Psoas muscle (tissue), 8 donors: Measurements from ENCODE around the gene PPP1CC. TPM values are rescaled to one million over a fixed set of nuclear protein-coding genes. Genes with fewer than 3 reads are reported as not detected.

Experiments used
- ATAC-seq, 4 donors: fragments of 200-7000 bp; cut with Tn5 transposase; one replicate each; pipeline ENCODE4 v1.9.1; 2020; ENCODE audit warnings: moderate library complexity in 3 of 4, mild to moderate bottlenecking in 2 of 4
- DNase-seq, 2 donors: peaks; one replicate each; pipeline ENCODE4 v3.0.0-alpha.2; 2020
- H3K27ac ChIP-seq: fragments of 200-600 bp; one replicate; pipeline ENCODE4 v1.8.0; 2022
- H3K27me3 ChIP-seq, 3 donors: fragments of 200-600 bp in 1 of 3; one replicate each; pipeline versions ENCODE4 v1.6.1 to v1.8.0; 2013 to 2022; ENCODE audit warnings: low read length in 2 of 3, mild to moderate bottlenecking in 2 of 3, moderate library complexity in 1 of 3; ENCODE audit not compliant: insufficient read depth in 3 of 3
- H3K36me3 ChIP-seq, 2 donors: fragments of 200-600 bp in 1 of 2; one replicate each; pipeline versions ENCODE4 v1.6.1 to v1.8.0; 2013 to 2022; ENCODE audit warnings: low read depth in 1 of 2, mild to moderate bottlenecking in 1 of 2, moderate library complexity in 1 of 2; ENCODE audit not compliant: insufficient read depth in 1 of 2
- H3K4me1 ChIP-seq: fragments of 200-600 bp; one replicate; pipeline ENCODE4 v1.8.0; 2022
- H3K4me3 ChIP-seq: fragments of 200-600 bp; one replicate; pipeline ENCODE4 v1.8.0; 2022; ENCODE audit warnings: mild to moderate bottlenecking
- H3K9me3 ChIP-seq: fragments of 200-600 bp; one replicate; pipeline ENCODE4 v1.8.0; 2022
- CTCF ChIP-seq: fragments of 200-600 bp; IDR thresholded peaks from one replicate; pipeline ENCODE4 v1.8.0; 2022; ENCODE audit warnings: antibody characterized with exemption
- WGBS, 3 donors: extraction: QIAGEN DNeasy Blood & Tissue Kit; methylation state at CpG; one replicate each; pipeline versions ENCODE4 v1.1.6 to v1.1.7; 2013; 5-methylcytosine and 5-hydroxymethylcytosine counted together
- intact Hi-C, 2 donors: fragments of 100-400 bp; cut with DNase I; formaldehyde crosslinking; loops; one replicate each; pipeline versions ENCODE4 v1.11.0 to v1.14.2; 2022
- polyA plus RNA-seq, 3 donors: library from polyadenylated mRNA; stranded (reverse); fragments of 200-250 nt; gene quantifications; one replicate each; pipeline ENCODE4 v1.2.3, GENCODE V29; 2013
- total RNA-seq, 4 donors: library from RNA; stranded (reverse); fragmentation: NEBNext Ultra II Directional in 2 of 4; extraction: Animal tissue kit (Norgen Biotek cat#: 25700) in 2 of 4; gene quantifications; one replicate each; pipeline versions ENCODE4 v1.2.1 to v1.2.4, GENCODE V29; 2021 to 2023
- donor health status: healthy with polysubstance abuse.
- donor health status: DM: no; HTN: no; CAD: no; lungs with moderate emphysema.
- donor health status: Bipolar disorder and iron deficiency.
- donor health status: healthy.
- donor health status: DM: yes; HTN: yes; CAD: no.
- donor health status: DM: no; HTN: no; CAD: no.
- donor health status: DM: no; HTN: no; CAD: no.
- donor health status: DM: yes; HTN: yes; CAD: no.

Gene PPP1CC
- total and polyA plus RNA-seq, 7 donors: 82.5 to 222 (median 129) TPM

- H3K36me3 ChIP-seq: peaks cover 8 to 96% of the 10 kb centered on the region in 2 donors
- no peaks in the 10 kb centered on the region for H3K27me3 ChIP-seq
- TF ChIP-seq CTCF: no peak
- no peak for ATAC-seq
- no peaks in the 10 kb centered on the region for H3K9me3 ChIP-seq
- H3K4me3 ChIP-seq: no peak overlapping the region
- intact Hi-C loops: no loop called here
- no peak overlapping the region for H3K27ac ChIP-seq
- no peak for DNase-seq
- H3K4me1 ChIP-seq: no peaks in the 10 kb centered on the region
Measured at GRCh38 chr12:110720516-110720915, 22.2 kb downstream of the PPP1CC start.

- WGBS, 3 donors: 91 to 94% (median 92%) methylated on average over 7 of the region's 7 CpGs
- Histone ChIP-seq H3K27me3 (no peaks in the 10 kb centered on the region), H3K4me1 (no peaks in the 10 kb centered on the region), H3K27ac (no peak overlapping the region), H3K36me3 (peaks cover 3 to 75% of the 10 kb centered on the region in 2 donors), H3K9me3 (no peaks in the 10 kb centered on the region), H3K4me3 (no peak overlapping the region)
- intact Hi-C loops: no loop called here
- TF ChIP-seq CTCF: no peak
- no peak for DNase-seq
- ATAC-seq: no peak
Measured at GRCh38 chr12:110718222-110718908, 24.3 kb downstream of the PPP1CC start.

- intact Hi-C loops: no loop called here
- H3K4me1 ChIP-seq: no peaks in the 10 kb centered on the region
- DNase-seq (no peak), ATAC-seq (no peak)
- TF ChIP-seq CTCF: no peak
- peaks cover 3 to 62% of the 10 kb centered on the region in 2 donors for H3K36me3 ChIP-seq
- H3K27me3 ChIP-seq: no peaks in the 10 kb centered on the region
- no peak overlapping the region for H3K4me3 ChIP-seq
- no peaks in the 10 kb centered on the region for H3K9me3 ChIP-seq
- WGBS, 3 donors: 92 to 95% (median 93%) methylated on average over 3 of the region's 3 CpGs
- H3K27ac ChIP-seq: no peak overlapping the region
Measured at GRCh38 chr12:110717037-110717436, 25.7 kb downstream of the PPP1CC start.

GRCh38 chr12:110708917-110709316 is 33.8 kb downstream of the PPP1CC start:
- Histone ChIP-seq H3K9me3 (no peaks in the 10 kb centered on the region), H3K27me3 (no peaks in the 10 kb centered on the region), H3K4me3 (no peak overlapping the region), H3K27ac (no peak overlapping the region), H3K4me1 (no peaks in the 10 kb centered on the region), H3K36me3 (no peaks in the 10 kb centered on the region)
- ATAC-seq: no peak
- no peak for TF ChIP-seq CTCF
- intact Hi-C loops: no loop called here
- WGBS, 3 donors: 98 to 100% (median 99%) methylated on average over 4 of the region's 4 CpGs
- DNase-seq: no peak

- TF ChIP-seq CTCF: no peak
- Histone ChIP-seq H3K27ac (no peak overlapping the region), H3K4me3 (no peak overlapping the region), H3K4me1 (no peaks in the 10 kb centered on the region), H3K9me3 (no peaks in the 10 kb centered on the region), H3K27me3 (no peaks in the 10 kb centered on the region), H3K36me3 (no peaks in the 10 kb centered on the region)
- 63 to 77% (median 74%) methylated on average over 3 of the region's 3 CpGs for WGBS, 3 donors
- intact Hi-C loops: no loop called here
- DNase-seq (no peak), ATAC-seq (no peak)
Measured at GRCh38 chr12:110705309-110705708, 37.4 kb downstream of the PPP1CC start.
